Measurements from ENCODE around the gene NOP56.
A peak's percentile ranks its signal among the peaks of the same experiment; 100 is the strongest.

Gene NOP56

GRCh38 chr20:2651772-2652723 lies at the start of gene NOP56:
Gene NOP56 (plus strand): TSS chr20:2652632. CDS start chr20:2652661, 29 bp downstream.
- DNase-seq: peak; percentile 97

- no peak for DNase-seq
Observed at GRCh38 chr20:2602746-2603145, 49.7 kb upstream of the NOP56 start.

GRCh38 chr20:2603816-2604505 lies 48.5 kb upstream of the NOP56 start:
- peak; percentile 44 for DNase-seq

- DNase-seq: peak; percentile 8
Observed at GRCh38 chr20:2604506-2604835, 48.0 kb upstream of the NOP56 start.

GRCh38 chr20:2606507-2607006 lies 45.9 kb upstream of the NOP56 start:
- DNase-seq: no peak

GRCh38 chr20:2610326-2610725 lies 42.1 kb upstream of the NOP56 start:
- no peak for DNase-seq

GRCh38 chr20:2610941-2611720 lies 41.3 kb upstream of the NOP56 start:
- DNase-seq: no peak

- DNase-seq: no peak
Observed at GRCh38 chr20:2612073-2612472, 40.4 kb upstream of the NOP56 start.

GRCh38 chr20:2616634-2617033 lies 35.8 kb upstream of the NOP56 start:
- DNase-seq: no peak

GRCh38 chr20:2617099-2617714 lies 35.2 kb upstream of the NOP56 start:
- DNase-seq: no peak

- DNase-seq: no peak
Observed at GRCh38 chr20:2618815-2619214, 33.6 kb upstream of the NOP56 start.

GRCh38 chr20:2619337-2619736 lies 33.1 kb upstream of the NOP56 start:
- no peak for DNase-seq

- no peak for DNase-seq
Observed at GRCh38 chr20:2619961-2620595, 32.4 kb upstream of the NOP56 start.

- no peak for DNase-seq
Observed at GRCh38 chr20:2624190-2624589, 28.2 kb upstream of the NOP56 start.

GRCh38 chr20:2625062-2625461 lies 27.4 kb upstream of the NOP56 start:
- no peak for DNase-seq

- no peak for DNase-seq
Observed at GRCh38 chr20:2626853-2627541, 25.4 kb upstream of the NOP56 start.

GRCh38 chr20:2631228-2631627 lies 21.2 kb upstream of the NOP56 start:
- no peak for DNase-seq

- no peak for DNase-seq
Observed at GRCh38 chr20:2633381-2633780, 19.1 kb upstream of the NOP56 start.

GRCh38 chr20:2637246-2637645 lies 15.2 kb upstream of the NOP56 start:
- no peak for DNase-seq

- DNase-seq: no peak
Observed at GRCh38 chr20:2640260-2640659, 12.2 kb upstream of the NOP56 start.

GRCh38 chr20:2640899-2641298 lies 11.5 kb upstream of the NOP56 start:
- no peak for DNase-seq

GRCh38 chr20:2643708-2644107 lies 8.7 kb upstream of the NOP56 start:
- no peak for DNase-seq

All from hematopoietic multipotent progenitor cell treated with erythropoietin and hydrocortisone succinate and interleukin-3 and kit ligand, for 4 days (in vitro differentiated cells).